H1 (cell line): Measurements from ENCODE around the gene RPL23. TPM values are rescaled to one million over a fixed set of nuclear protein-coding genes. Genes with fewer than 3 reads are reported as not detected.

Experiments used
- CTCF ChIA-PET: fragments of 300-600 bp; sonication (Branson Sonifier 250); formaldehyde crosslinking; loops from one replicate; lab custom pipeline; 2021; ENCODE audit not compliant: partially characterized antibody; lab: Charles Lee
- POLR2A ChIA-PET: fragments of 300-600 bp; sonication (Branson Sonifier 250); formaldehyde crosslinking; loops from one replicate; lab custom pipeline; 2021; ENCODE audit warnings: inconsistent platforms; ENCODE audit not compliant: partially characterized antibody; lab: Charles Lee
- DNase-seq, 2 experiments: peaks; one replicate each; pipeline versions ENCODE4 v3.0.0 to v3.0.0-alpha.2; 2010 to 2022; ENCODE audit warnings: low spot score in 2 of 2, low read depth in 1 of 2, mixed read lengths in 1 of 2
- FAIRE-seq: peaks from 2 replicates; lab custom pipeline; 2011; peaks lifted over from hg19 to GRCh38; lab: Jason Lieb, UNC
- H2AFZ ChIP-seq: 2 replicates; pipeline ENCODE4 v1.8.1; 2012; ENCODE audit warnings: low read length, inconsistent platforms
- H2AK5ac ChIP-seq: 2 replicates; pipeline ENCODE4 v1.6.1; 2013; ENCODE audit warnings: low read depth, low read length
- H2BK120ac ChIP-seq: replicated peaks from 2 replicates; pipeline ENCODE3; 2013; ENCODE audit warnings: low read depth, low read length, inconsistent platforms
- H2BK12ac ChIP-seq: 2 replicates; pipeline ENCODE4 v1.6.1; 2013; ENCODE audit warnings: low read depth, low read length
- H2BK15ac ChIP-seq: 2 replicates; pipeline ENCODE4 v1.6.1; 2013; ENCODE audit warnings: low read length
- H2BK20ac ChIP-seq: 2 replicates; pipeline ENCODE4 v1.6.1; 2013; ENCODE audit warnings: low read length
- H2BK5ac ChIP-seq: 2 replicates; pipeline ENCODE4 v1.6.1; 2013; ENCODE audit warnings: low read depth, low read length
- H3K14ac ChIP-seq: 2 replicates; pipeline ENCODE4 v1.6.1; 2013; ENCODE audit warnings: inconsistent platforms; ENCODE audit not compliant: insufficient read length
- H3K18ac ChIP-seq: 2 replicates; pipeline ENCODE4 v1.6.1; 2013; ENCODE audit warnings: low read length; ENCODE audit errors: extremely low read depth
- H3K23ac ChIP-seq: 2 replicates; pipeline ENCODE4 v1.6.1; 2013; ENCODE audit warnings: inconsistent platforms; ENCODE audit not compliant: insufficient read length
- H3K23me2 ChIP-seq: 2 replicates; pipeline ENCODE4 v1.6.1; 2013; ENCODE audit warnings: low read depth, low read length
- H3K27ac ChIP-seq: 2 replicates; pipeline ENCODE4 v1.6.1; 2011; ENCODE audit warnings: low read depth, low read length, inconsistent platforms
- H3K27me3 ChIP-seq, 4 experiments: replicated peaks in 1 of 4; 1 replicate in 1 of 4; 2 replicates in 3 of 4; pipeline versions ENCODE4 v1.6.1 to v1.8.1; 2011 to 2013; ENCODE audit warnings: low read length in 3 of 4, mild to moderate bottlenecking in 3 of 4, inconsistent platforms in 2 of 4, mixed read lengths in 2 of 4, moderate library complexity in 1 of 4; ENCODE audit not compliant: control insufficient read depth in 3 of 4, insufficient read depth in 3 of 4; ENCODE audit errors: extremely low read depth in 1 of 4
- H3K36me3 ChIP-seq, 4 experiments: 2 replicates each; pipeline versions ENCODE4 v1.6.1 to v1.8.1; 2011 to 2013; ENCODE audit warnings: mild to moderate bottlenecking in 4 of 4, low read length in 3 of 4, moderate library complexity in 2 of 4, control low read depth in 1 of 4, inconsistent platforms in 1 of 4; ENCODE audit not compliant: insufficient read depth in 4 of 4, control insufficient read depth in 2 of 4
- H3K4ac ChIP-seq: replicated peaks from 2 replicates; pipeline ENCODE3; 2013; ENCODE audit warnings: low read length, low read depth, mixed read lengths, inconsistent platforms; ENCODE audit not compliant: insufficient read length
- H3K4me1 ChIP-seq, 4 experiments: replicated peaks in 1 of 4; 1 replicate in 1 of 4; 2 replicates in 3 of 4; pipeline versions ENCODE4 v1.6.1 to v1.8.1; 2011 to 2013; ENCODE audit warnings: low read length in 3 of 4, inconsistent platforms in 2 of 4, mixed read lengths in 1 of 4; ENCODE audit not compliant: insufficient read depth in 4 of 4, control insufficient read depth in 3 of 4
- H3K4me2 ChIP-seq, 2 experiments: 2 replicates each; pipeline versions ENCODE4 v1.6.1 to v1.8.1; 2011 to 2013; ENCODE audit warnings: low read depth in 2 of 2, low read length in 2 of 2, control low read depth in 1 of 2, inconsistent platforms in 1 of 2, mild to moderate bottlenecking in 1 of 2; ENCODE audit not compliant: insufficient read depth in 1 of 2
- H3K4me3 ChIP-seq, 4 experiments: fragments of 200-600, 300-600 bp in 1 of 4; sonication (generic), shearing (Covaris generic), sonication (Bioruptor Twin) in 1 of 4; 2 replicates each; pipeline versions ENCODE4 v1.5.1 to v1.8.1; 2011 to 2016; ENCODE audit warnings: low read length in 4 of 4, low read depth in 3 of 4, control low read depth in 2 of 4, inconsistent platforms in 2 of 4, mild to moderate bottlenecking in 2 of 4, mixed read lengths in 1 of 4, moderate library complexity in 1 of 4; ENCODE audit not compliant: insufficient read depth in 2 of 4; ENCODE audit errors: extremely low read depth in 1 of 4
- H3K56ac ChIP-seq: replicated peaks from 2 replicates; pipeline ENCODE3; 2013; ENCODE audit warnings: low read depth, mild to moderate bottlenecking, mixed read lengths, low read length, inconsistent platforms; ENCODE audit not compliant: insufficient read length
- H3K79me1 ChIP-seq: 2 replicates; pipeline ENCODE4 v1.6.1; 2013; ENCODE audit warnings: low read depth, low read length, control low read depth
- H3K79me2 ChIP-seq, 2 experiments: 2 replicates each; pipeline versions ENCODE4 v1.6.1 to v1.8.1; 2012 to 2013; ENCODE audit warnings: low read length in 2 of 2, mild to moderate bottlenecking in 2 of 2, inconsistent platforms in 1 of 2; ENCODE audit not compliant: insufficient read depth in 2 of 2, control insufficient read depth in 1 of 2
- H3K9ac ChIP-seq, 4 experiments: replicated peaks in 1 of 4; 1 replicate in 1 of 4; 2 replicates in 3 of 4; pipeline versions ENCODE4 v1.6.1 to v1.8.1; 2011 to 2013; ENCODE audit warnings: low read depth in 3 of 4, low read length in 3 of 4, control low read depth in 2 of 4, mild to moderate bottlenecking in 2 of 4, moderate library complexity in 2 of 4, inconsistent platforms in 1 of 4; ENCODE audit errors: extremely low read depth in 1 of 4
- H3K9me3 ChIP-seq, 2 experiments: 2 replicates each; pipeline versions ENCODE4 v1.6.1 to v1.8.1; 2012 to 2013; ENCODE audit warnings: mild to moderate bottlenecking in 2 of 2, moderate library complexity in 2 of 2, control low read depth in 1 of 2, inconsistent platforms in 1 of 2, low read depth in 1 of 2, low read length in 1 of 2, mixed read lengths in 1 of 2; ENCODE audit not compliant: insufficient read depth in 2 of 2
- H4K20me1 ChIP-seq, 2 experiments: replicated peaks in 1 of 2; 2 replicates each; pipeline versions ENCODE3 to v1.8.1; 2011 to 2013; ENCODE audit warnings: inconsistent platforms in 2 of 2, low read length in 2 of 2, mild to moderate bottlenecking in 1 of 2; ENCODE audit not compliant: insufficient read depth in 2 of 2, control insufficient read depth in 1 of 2
- H4K5ac ChIP-seq: 2 replicates; pipeline ENCODE4 v1.6.1; 2013; ENCODE audit warnings: low read length, low read depth, mixed read lengths, inconsistent platforms; ENCODE audit not compliant: insufficient read length
- H4K8ac ChIP-seq: 2 replicates; pipeline ENCODE4 v1.8.0; 2013; ENCODE audit warnings: mild to moderate bottlenecking, moderate library complexity, low read length, inconsistent platforms; ENCODE audit not compliant: insufficient read depth; ENCODE audit errors: extremely low read depth
- H4K91ac ChIP-seq: replicated peaks from 2 replicates; pipeline ENCODE3; 2013; ENCODE audit warnings: low read length, mixed read lengths, inconsistent platforms; ENCODE audit not compliant: insufficient read length
- ASH2L ChIP-seq: fragments of 200-600, 300-600 bp; sonication (generic); IDR thresholded peaks from one replicate; pipeline ENCODE4 v1.7.1; 2017; ENCODE audit warnings: low read length
- BRCA1 ChIP-seq: IDR thresholded peaks from 2 replicates; pipeline ENCODE4 v1.6.1; 2012; ENCODE audit warnings: low read depth, low read length, improper control_type of control experiment
- CREB1 ChIP-seq: IDR thresholded peaks from 2 replicates; pipeline ENCODE4 v1.6.1; 2012; ENCODE audit warnings: inconsistent platforms
- HDAC2 ChIP-seq, 2 experiments: fragments of 300-600 bp in 1 of 2; sonication (generic) in 1 of 2; IDR thresholded peaks; 2 replicates each; pipeline ENCODE4 v1.6.1; 2011 to 2012; ENCODE audit warnings: low read depth in 2 of 2, low read length in 2 of 2, mild to moderate bottlenecking in 2 of 2, moderate library complexity in 2 of 2, borderline replicate concordance in 1 of 2, inconsistent platforms in 1 of 2
- RAD21 ChIP-seq, 2 experiments: IDR thresholded peaks in 1 of 2; conservative IDR thresholded peaks in 1 of 2; 2 replicates each; pipeline ENCODE4 v1.6.1; 2011; ENCODE audit warnings: low read depth in 2 of 2, low read length in 2 of 2, improper control_type of control experiment in 1 of 2, inconsistent platforms in 1 of 2, mild to moderate bottlenecking in 1 of 2, moderate library complexity in 1 of 2
- SP1 ChIP-seq: IDR thresholded peaks from 2 replicates; pipeline ENCODE4 v1.6.1; 2011; ENCODE audit warnings: low read depth, low read length
- TBP ChIP-seq: IDR thresholded peaks from 2 replicates; pipeline ENCODE4 v1.6.1; 2011; ENCODE audit warnings: low read depth, low read length, improper control_type of control experiment
- USF2 ChIP-seq: IDR thresholded peaks from 2 replicates; pipeline ENCODE4 v1.6.1; 2011; ENCODE audit warnings: low read length, improper control_type of control experiment
- YY1 ChIP-seq: IDR thresholded peaks from 2 replicates; pipeline ENCODE4 v1.6.1; 2011; ENCODE audit warnings: low read depth, mild to moderate bottlenecking, low read length
- WGBS, 2 experiments: shearing (Covaris generic) in 1 of 2; methylation state at CpG; one replicate each; pipeline versions ENCODE4 v1.1.6 to v1.1.7; 2013 to 2015; ENCODE audit warnings: low lambda C conversion rate in 2 of 2, mixed read lengths in 2 of 2, inconsistent platforms in 1 of 2, low coverage in 1 of 2, missing lambda C conversion rate in 1 of 2; ENCODE audit not compliant: insufficient replicate concordance in 2 of 2, insufficient coverage in 1 of 2, insufficient read length in 1 of 2; ENCODE audit errors: extremely low coverage in 1 of 2, missing lambda C conversion rate in 1 of 2; 5-methylcytosine and 5-hydroxymethylcytosine counted together
- polyA plus RNA-seq, 7 experiments: library from polyadenylated mRNA; depleted of rRNA in 3 of 7; stranded (reverse) in 5 of 7; unstranded in 2 of 7; fragments of >200 nt in 5 of 7; fragments of 200-250 nt in 2 of 7; gene quantifications; 1 replicate in 5 of 7; 2 replicates in 1 of 7; 4 replicates in 1 of 7; pipeline versions ENCODE4 v1.2.1 to v1.2.3, GENCODE V29; 2011 to 2013; ENCODE audit warnings: missing spikeins in 2 of 7, mixed read lengths in 2 of 7
- total RNA-seq: library from RNA; stranded (reverse); fragmentation: NEBNext Ultra II Directional; extraction: Animal tissue kit (Norgen Biotek cat#: 25700); gene quantifications from 2 replicates; pipeline ENCODE4 v1.2.1, GENCODE V29; 2021

The RPL23 gene
- total and polyA plus RNA-seq, 2 of the 8 experiments (the other 6 are each of a cell fraction or from before 2014, with no cell fraction given) = 2,148 to 2,502 TPM

GRCh38 chr17:38879878-38880665 is 26.6 kb upstream of the RPL23 start:
- Histone ChIP-seq H4K20me1 (peaks cover 0 to 3% of the 10 kb centered on the region in 2 experiments), H3K4me1 (peaks cover 31 to 51% (median 37%) of the 10 kb centered on the region in 4 experiments), H3K27ac (peak overlapping the region; percentile 72; the same call in 1 of the 2 replicates), H3K9ac (no peak overlapping the region), H4K8ac (peak overlapping the region; percentile 9; the same call in 1 of the 2 replicates), H2AFZ (no peak overlapping the region), H2AK5ac (peak overlapping the region; percentile 57; the same call in 1 of the 2 replicates), H3K18ac (peak overlapping the region; percentile 98), H3K79me1 (peaks cover 19% of the 10 kb centered on the region), H3K23me2 (peaks cover 2% of the 10 kb centered on the region; the same call in 1 of the 2 replicates), H3K23ac (no peak overlapping the region), H3K27me3 (no peaks in the 10 kb centered on the region), H2BK20ac (peak overlapping the region; percentile 81; the same call in 1 of the 2 replicates), H4K91ac (peak overlapping the region; percentile 94), H4K5ac (peak overlapping the region; percentile 88), H3K79me2 (peaks cover 6 to 78% of the 10 kb centered on the region in 2 experiments; a peak in 3 of 4 replicates), H2BK5ac (peak overlapping the region; percentile 94), H3K4ac (peak overlapping the region; percentile 63), H3K36me3 (peaks cover 0 to 3% (median 0%) of the 10 kb centered on the region in 4 experiments; a peak in 2 of 8 replicates), H3K4me2 (peak overlapping the region; percentile 57 to 78), H3K14ac (no peak overlapping the region), H3K56ac (peak overlapping the region; percentile 66), H3K4me3 (peak overlapping the region in 3 of 4 experiments; percentile 7 to 43 (median 20); a peak in 5 of 8 replicates), H2BK120ac (peak overlapping the region; percentile 90), H2BK15ac (peak overlapping the region; percentile 85; the same call in 1 of the 2 replicates), H2BK12ac (peak overlapping the region; percentile 80; the same call in 1 of the 2 replicates), H3K9me3 (no peaks in the 10 kb centered on the region)
- WGBS, 2 experiments = 9% methylated on average over 6 of the region's 6 CpGs; no CpG with 5 or more reads in 1 of the 2 experiments
- ChIA-PET POLR2A (interaction anchor here (0.6 to 24.3 kb wide), 6 partner anchors 9 to 81 kb away, joined by 3 to 468 read pairs (median 5); partner anchors contain the start of genes LASP1, PIP4K2B and RPL23), CTCF (interaction anchor here (0.6 to 4.4 kb wide), 6 partner anchors 8 to 227 kb away, joined by 3 to 26 read pairs (median 3); partner anchors contain the start of gene LASP1NB)
- peak; percentile 79 to 91 for DNase-seq
- FAIRE-seq = peak; percentile 42
- peak; percentile 41; the same call in 1 of the 2 replicates for TF ChIP-seq TBP
- TF ChIP-seq USF2 = no peak
- no peak for TF ChIP-seq CREB1
- TF ChIP-seq YY1 = peak; percentile 44; the same call in 1 of the 2 replicates
- TF ChIP-seq RAD21 (IDR thresholded peaks at IDR 0.05 in 1 of 2, conservative IDR thresholded peaks at IDR 0.05 in 1 of 2; ENCODE audit: low read depth in 2 of 2, low read length in 2 of 2) = peak in 1 of 2 experiments; percentile 5; a peak in 1 of 4 replicates
- peak; percentile 56 for TF ChIP-seq ASH2L
- TF ChIP-seq BRCA1 = no peak
- peak; percentile 71 for TF ChIP-seq SP1
- 0 out of 4 replicates have a peak, but pooled peaks of 1 of the 2 experiments have one; percentile 48 for TF ChIP-seq HDAC2 (IDR thresholded peaks at IDR 0.05; ENCODE audit: borderline replicate concordance in 1 of 2, low read depth in 2 of 2, low read length in 2 of 2)
